IMR-90 (cell line): Measurements from ENCODE around the gene ZDHHC7. TPM values are rescaled to one million over a fixed set of nuclear protein-coding genes. Genes with fewer than 3 reads are reported as not detected.

Experiments
- ATAC-seq: fragments of 200-7000 bp; cut with Tn5 transposase; 2 replicates; pipeline ENCODE4 v1.9.1; 2020; ENCODE audit warnings: low read depth, mild to moderate bottlenecking, moderate library complexity
- BruUV-seq: library from RNA; stranded (reverse); fragments of 400-500 nt; replicated peaks from 2 replicates; lab custom pipeline; 2021; lab: Mats Ljungman, UMichigan
- CTCF ChIA-PET: fragments of 300-600 bp; formaldehyde crosslinking; extraction: SDS; loops from one replicate; lab custom pipeline; 2021; ENCODE audit warnings: antibody characterized with exemption; lab: Yijun Ruan, JAX
- POLR2A ChIA-PET: fragments of 300-600 bp; sonication (Branson Sonifier 250); formaldehyde crosslinking; loops from one replicate; lab custom pipeline; 2022; ENCODE audit warnings: antibody characterized with exemption; ENCODE audit not compliant: unreplicated experiment; lab: Charles Lee
- DNase-seq: peaks from one replicate; pipeline ENCODE4 v3.0.0; 2013
- H2AFZ ChIP-seq: replicated peaks from 2 replicates; pipeline ENCODE3; 2013; ENCODE audit warnings: low read length, mild to moderate bottlenecking; ENCODE audit not compliant: poor library complexity
- H2AK5ac ChIP-seq: 2 replicates; pipeline ENCODE4 v1.6.1; 2013; ENCODE audit warnings: low read depth, low read length, inconsistent platforms
- H2AK9ac ChIP-seq: replicated peaks from 2 replicates; pipeline ENCODE3; 2013; ENCODE audit warnings: mild to moderate bottlenecking, low read depth, low read length, moderate library complexity; ENCODE audit not compliant: poor library complexity
- H2BK120ac ChIP-seq: 2 replicates; pipeline ENCODE4 v1.6.1; 2013; ENCODE audit warnings: low read depth, low read length, inconsistent platforms
- H2BK15ac ChIP-seq: 3 replicates; pipeline ENCODE4 v1.6.1; 2013; ENCODE audit warnings: low read depth, low read length, inconsistent platforms
- H2BK20ac ChIP-seq: 2 replicates; pipeline ENCODE4 v1.6.1; 2013; ENCODE audit warnings: low read depth, mild to moderate bottlenecking, inconsistent platforms, low read length, moderate library complexity
- H2BK5ac ChIP-seq: 2 replicates; pipeline ENCODE4 v1.6.1; 2013; ENCODE audit warnings: mild to moderate bottlenecking, low read depth, low read length, inconsistent platforms; ENCODE audit not compliant: poor library complexity, severe bottlenecking
- H3K14ac ChIP-seq: replicated peaks from 2 replicates; pipeline ENCODE4 v1.6.1; 2013; ENCODE audit warnings: low read depth, low read length, inconsistent platforms
- H3K18ac ChIP-seq: 2 replicates; pipeline ENCODE4 v1.6.1; 2013; ENCODE audit warnings: low read depth, low read length, control low read depth
- H3K23ac ChIP-seq: 2 replicates; pipeline ENCODE4 v1.6.1; 2013; ENCODE audit warnings: low read depth, low read length, inconsistent platforms
- H3K27ac ChIP-seq: 2 replicates; pipeline ENCODE4 v1.5.1; 2013; ENCODE audit warnings: mild to moderate bottlenecking, control low read depth, low read length; ENCODE audit not compliant: insufficient read depth
- H3K27me3 ChIP-seq: 2 replicates; pipeline ENCODE4 v1.6.1; 2013; ENCODE audit warnings: low read length; ENCODE audit not compliant: control insufficient read depth, insufficient read depth
- H3K36me3 ChIP-seq: 2 replicates; pipeline ENCODE4 v1.6.1; 2013; ENCODE audit warnings: low read length, mixed read lengths; ENCODE audit not compliant: control insufficient read depth, insufficient read depth
- H3K4ac ChIP-seq: 2 replicates; pipeline ENCODE4 v1.6.1; 2013; ENCODE audit warnings: low read depth, low read length, inconsistent platforms
- H3K4me1 ChIP-seq: 2 replicates; pipeline ENCODE4 v1.6.1; 2013; ENCODE audit warnings: low read length, mixed read lengths; ENCODE audit not compliant: control insufficient read depth, insufficient read depth
- H3K4me2 ChIP-seq: 2 replicates; pipeline ENCODE4 v1.6.1; 2013; ENCODE audit warnings: low read depth, mild to moderate bottlenecking, control low read depth, low read length, moderate library complexity
- H3K4me3 ChIP-seq: 2 replicates; pipeline ENCODE4 v1.5.1; 2013; ENCODE audit warnings: low read depth, mild to moderate bottlenecking, control low read depth, low read length, moderate library complexity; ENCODE audit not compliant: insufficient read depth
- H3K56ac ChIP-seq: 2 replicates; pipeline ENCODE4 v1.6.1; 2013; ENCODE audit warnings: low read length, inconsistent platforms; ENCODE audit not compliant: insufficient read depth; ENCODE audit errors: extremely low read depth
- H3K79me1 ChIP-seq, 2 experiments: 2 replicates each; pipeline ENCODE4 v1.6.1; 2013; ENCODE audit warnings: low read length in 2 of 2, inconsistent platforms in 1 of 2, low read depth in 1 of 2
- H3K9ac ChIP-seq: 2 replicates; pipeline ENCODE4 v1.6.1; 2013; ENCODE audit warnings: low read depth, low read length, control low read depth
- H3K9me1 ChIP-seq: 2 replicates; pipeline ENCODE4 v1.6.1; 2013; ENCODE audit warnings: low read length, inconsistent platforms; ENCODE audit not compliant: insufficient read depth
- H3K9me3 ChIP-seq: 2 replicates; pipeline ENCODE4 v1.6.1; 2013; ENCODE audit warnings: low read length; ENCODE audit not compliant: control insufficient read depth, insufficient read depth
- H4K20me1 ChIP-seq: 2 replicates; pipeline ENCODE4 v1.6.1; 2013; ENCODE audit warnings: low read length, inconsistent platforms; ENCODE audit not compliant: insufficient read depth
- H4K5ac ChIP-seq: 2 replicates; pipeline ENCODE4 v1.6.1; 2013; ENCODE audit warnings: mild to moderate bottlenecking, low read depth, low read length, control low read depth
- H4K8ac ChIP-seq, 2 experiments: 2 replicates each; pipeline ENCODE4 v1.6.1; 2013; ENCODE audit warnings: low read depth in 2 of 2, low read length in 2 of 2, control low read depth in 1 of 2, inconsistent platforms in 1 of 2
- H4K91ac ChIP-seq: 2 replicates; pipeline ENCODE4 v1.6.1; 2013; ENCODE audit warnings: low read depth, low read length, inconsistent platforms; ENCODE audit not compliant: insufficient read depth
- CEBPB ChIP-seq: IDR thresholded peaks from 2 replicates; pipeline ENCODE4 v1.6.1; 2012; ENCODE audit warnings: low read depth, low read length, improper control_type of control experiment
- MAFK ChIP-seq: IDR thresholded peaks from 2 replicates; pipeline ENCODE4 v1.6.1; 2012; ENCODE audit warnings: low read depth, low read length, improper control_type of control experiment
- MXI1 ChIP-seq: IDR thresholded peaks from 2 replicates; pipeline ENCODE4 v1.6.1; 2012; ENCODE audit warnings: low read depth, mild to moderate bottlenecking, low read length, moderate library complexity, borderline replicate concordance
- NFE2L2 ChIP-seq: fragments of 150-350 bp; IDR thresholded peaks from 2 replicates; pipeline ENCODE4 v1.6.1; 2016; ENCODE audit warnings: low read depth, mild to moderate bottlenecking, low read length
- WGBS, 2 experiments: methylation state at CpG; one replicate each; pipeline versions ENCODE4 v1.1.5 to v1.1.7; 2013; ENCODE audit warnings: missing lambda C conversion rate in 2 of 2; ENCODE audit not compliant: insufficient read length in 1 of 2; ENCODE audit errors: extremely low coverage in 2 of 2; 5-methylcytosine and 5-hydroxymethylcytosine counted together
- dilution Hi-C: fragments of 300-500 bp; cut with HindIII; formaldehyde crosslinking; loops from one replicate; pipeline ENCODE4 v1.14.3; 2018; ENCODE audit warnings: low sequenced_read_pairs; ENCODE audit not compliant: unreplicated experiment
- in situ Hi-C: fragments of 300-500 bp; cut with MboI; formaldehyde crosslinking; loops from 3 replicates; pipeline ENCODE4 v1.14.3; 2019; ENCODE audit warnings: low sequenced_read_pairs, inconsistent platforms, mixed read lengths
- intact Hi-C: fragments of 100-400 bp; cut with micrococcal nuclease; formaldehyde crosslinking; loops from 2 replicates; pipeline ENCODE4 v1.10.0; 2022
- polyA plus RNA-seq, 3 experiments: library from polyadenylated mRNA; depleted of rRNA; stranded (reverse); fragments of >200 nt; gene quantifications; 2 replicates each; pipeline ENCODE4 v1.2.3, GENCODE V29; 2012; ENCODE audit warnings: low replicate concordance in 1 of 3
- total RNA-seq: library from RNA; depleted of rRNA; stranded (reverse); fragments of >200 nt; gene quantifications from 2 replicates; pipeline ENCODE4 v1.2.3, GENCODE V29; 2012
- TF ChIP-seq, protein P1 (sequence below): conservative IDR thresholded peaks from 2 replicates; pipeline ENCODE4 v1.5.1; 2012; ENCODE audit warnings: mild to moderate bottlenecking, low read depth, low read length, improper control_type of control experiment

ZDHHC7 gene
- total and polyA plus RNA-seq, 2 of the 4 experiments (the other 2 are of a cell fraction), result 80.1 to 97.1 TPM

- peak; percentile 70 for TF ChIP-seq CEBPB
- TF ChIP-seq, protein P1, sequence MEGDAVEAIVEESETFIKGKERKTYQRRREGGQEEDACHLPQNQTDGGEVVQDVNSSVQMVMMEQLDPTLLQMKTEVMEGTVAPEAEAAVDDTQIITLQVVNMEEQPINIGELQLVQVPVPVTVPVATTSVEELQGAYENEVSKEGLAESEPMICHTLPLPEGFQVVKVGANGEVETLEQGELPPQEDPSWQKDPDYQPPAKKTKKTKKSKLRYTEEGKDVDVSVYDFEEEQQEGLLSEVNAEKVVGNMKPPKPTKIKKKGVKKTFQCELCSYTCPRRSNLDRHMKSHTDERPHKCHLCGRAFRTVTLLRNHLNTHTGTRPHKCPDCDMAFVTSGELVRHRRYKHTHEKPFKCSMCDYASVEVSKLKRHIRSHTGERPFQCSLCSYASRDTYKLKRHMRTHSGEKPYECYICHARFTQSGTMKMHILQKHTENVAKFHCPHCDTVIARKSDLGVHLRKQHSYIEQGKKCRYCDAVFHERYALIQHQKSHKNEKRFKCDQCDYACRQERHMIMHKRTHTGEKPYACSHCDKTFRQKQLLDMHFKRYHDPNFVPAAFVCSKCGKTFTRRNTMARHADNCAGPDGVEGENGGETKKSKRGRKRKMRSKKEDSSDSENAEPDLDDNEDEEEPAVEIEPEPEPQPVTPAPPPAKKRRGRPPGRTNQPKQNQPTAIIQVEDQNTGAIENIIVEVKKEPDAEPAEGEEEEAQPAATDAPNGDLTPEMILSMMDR, result no peak
- TF ChIP-seq NFE2L2, result no peak
- TF ChIP-seq MAFK, result no peak
- no peak for TF ChIP-seq MXI1
- ATAC-seq, result no peak
- intact Hi-C loops (no loop called here), in situ Hi-C loops (no loop called here), dilution Hi-C loops (no loop called here)
- H2BK120ac ChIP-seq, result no peak overlapping the region
- H3K14ac ChIP-seq, result no peak overlapping the region
- H3K36me3 ChIP-seq, result peaks cover 5% of the 10 kb centered on the region
- H3K4ac ChIP-seq, result peak overlapping the region; percentile 23; the same call in 1 of the 2 replicates
- H4K91ac ChIP-seq, result no peak overlapping the region
- peak; percentile 32 for DNase-seq
- H3K23ac ChIP-seq, result no peak overlapping the region
- no peak overlapping the region; a peak in 1 of 4 replicates for H4K8ac ChIP-seq
- no peaks in the 10 kb centered on the region for H3K9me3 ChIP-seq
- peaks cover 13% of the 10 kb centered on the region; the same call in 1 of the 2 replicates for H4K20me1 ChIP-seq
- no peak overlapping the region for H2AFZ ChIP-seq
- no peak overlapping the region for H3K4me2 ChIP-seq
- H3K79me1 ChIP-seq, result peaks cover 5 to 68% of the 10 kb centered on the region in 2 experiments; a peak in 3 of 4 replicates
- no peak overlapping the region for H3K9ac ChIP-seq
- 85% methylated on average over 2 of the region's 7 CpGs; no CpG with 5 or more reads in 1 of the 2 experiments for WGBS, 2 experiments
- peak overlapping the region; percentile 21 for H2BK5ac ChIP-seq
- H3K56ac ChIP-seq, result no peak overlapping the region
- ChIA-PET CTCF (interaction anchor here (1.0 kb wide), 1 partner anchor 47 kb away, joined by 3 read pairs; no protein-coding TSS in a partner anchor), POLR2A (no interaction called here)
- H3K9me1 ChIP-seq, result peaks cover 33% of the 10 kb centered on the region
- peaks cover 38% of the 10 kb centered on the region for H3K4me1 ChIP-seq
- H3K4me3 ChIP-seq, result no peak overlapping the region
- no peak overlapping the region for H2AK5ac ChIP-seq
- peak overlapping the region; percentile 25; the same call in 1 of the 2 replicates for H3K27ac ChIP-seq
- no peaks in the 10 kb centered on the region for H3K27me3 ChIP-seq
- no peak overlapping the region for H3K18ac ChIP-seq
- H4K5ac ChIP-seq, result no peak overlapping the region
- no peak overlapping the region for H2BK20ac ChIP-seq
- no peak overlapping the region; the same call in 2 of the 3 replicates for H2BK15ac ChIP-seq
- H2AK9ac ChIP-seq, result no peak overlapping the region
- BruUV-seq, result no TSS peak
Measured at GRCh38 chr16:85006639-85007038, 4.7 kb downstream of the ZDHHC7 start.
